Hematopoietic multipotent progenitor cell treated with erythropoietin and hydrocortisone succinate and interleukin-3 and kit ligand, for 17 days (in vitro differentiated cells): ENCODE results near the gene COL24A1.

ENCODE experiments used
- DNase-seq: peaks from one replicate; pipeline ENCODE4 v3.0.0-alpha.2; 2015; ENCODE audit warnings: low spot score

COL24A1 gene

DNA sequence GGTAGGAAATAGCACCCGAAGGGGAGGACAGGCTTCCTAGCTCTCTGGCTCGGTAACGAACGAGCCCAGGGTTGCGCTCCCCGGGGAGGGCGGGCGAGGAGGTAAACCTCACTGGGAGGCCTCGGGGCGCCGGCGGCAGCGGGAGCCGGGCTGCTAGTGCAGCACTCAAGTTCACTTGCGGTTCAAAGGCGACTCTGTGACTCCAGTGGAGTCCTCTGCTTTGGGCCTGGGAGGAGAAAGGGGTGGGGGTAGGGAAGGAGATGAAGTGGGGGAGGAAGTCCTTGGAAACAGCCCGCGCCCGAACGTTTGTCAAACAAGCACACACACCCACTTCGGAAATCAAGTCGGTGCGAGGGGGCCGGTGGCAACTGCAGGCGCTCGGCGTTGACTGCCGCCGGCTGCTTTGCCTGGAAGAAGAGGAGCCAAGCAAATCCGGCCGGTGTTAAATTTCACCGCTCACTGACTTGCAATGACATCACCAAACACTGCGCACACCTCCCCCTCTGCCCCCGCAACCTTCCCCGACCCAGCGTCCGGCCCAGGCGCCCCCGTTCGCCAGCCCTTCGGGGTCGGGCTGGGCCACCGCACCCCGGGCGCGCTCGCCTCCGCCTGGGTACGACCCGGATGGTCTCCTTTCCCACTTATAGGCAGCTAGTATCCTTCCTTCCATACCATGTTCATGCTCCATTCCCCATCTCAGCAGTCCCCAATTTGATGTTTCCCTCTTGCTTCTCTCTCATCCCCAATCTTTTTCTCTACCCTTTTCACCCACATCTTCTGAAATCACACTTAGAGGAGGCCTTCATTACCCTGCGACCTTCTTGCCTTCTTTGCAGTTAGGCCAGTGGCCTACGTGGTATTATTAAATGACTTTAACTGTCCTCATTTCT, at the start of gene COL24A1:
TSS of gene COL24A1 (minus strand) at position 207 of the 890 bp plus-strand sequence. CDS start 376 bp downstream, outside the sequence.
- DNase-seq, result no peak

DNA sequence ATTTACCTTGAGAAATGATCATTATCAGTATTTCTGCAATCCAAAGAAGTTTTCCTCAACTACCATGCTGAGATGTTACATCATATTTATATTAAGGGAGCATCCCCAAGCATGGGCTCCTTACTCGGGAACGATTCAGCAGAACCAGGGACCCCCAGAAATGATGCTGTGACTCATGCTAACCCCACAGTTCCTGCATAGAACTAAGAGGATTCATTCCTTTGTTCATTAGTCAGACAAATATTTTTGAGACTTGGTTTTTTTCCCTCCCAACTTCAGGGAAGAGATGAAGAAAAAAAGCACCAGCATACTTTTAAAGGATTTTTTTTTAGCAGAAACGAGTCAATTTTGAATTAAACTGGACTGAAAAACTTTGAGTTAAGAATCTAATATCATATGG, 49.2 kb upstream of the COL24A1 start:
- DNase-seq, result no peak

DNA sequence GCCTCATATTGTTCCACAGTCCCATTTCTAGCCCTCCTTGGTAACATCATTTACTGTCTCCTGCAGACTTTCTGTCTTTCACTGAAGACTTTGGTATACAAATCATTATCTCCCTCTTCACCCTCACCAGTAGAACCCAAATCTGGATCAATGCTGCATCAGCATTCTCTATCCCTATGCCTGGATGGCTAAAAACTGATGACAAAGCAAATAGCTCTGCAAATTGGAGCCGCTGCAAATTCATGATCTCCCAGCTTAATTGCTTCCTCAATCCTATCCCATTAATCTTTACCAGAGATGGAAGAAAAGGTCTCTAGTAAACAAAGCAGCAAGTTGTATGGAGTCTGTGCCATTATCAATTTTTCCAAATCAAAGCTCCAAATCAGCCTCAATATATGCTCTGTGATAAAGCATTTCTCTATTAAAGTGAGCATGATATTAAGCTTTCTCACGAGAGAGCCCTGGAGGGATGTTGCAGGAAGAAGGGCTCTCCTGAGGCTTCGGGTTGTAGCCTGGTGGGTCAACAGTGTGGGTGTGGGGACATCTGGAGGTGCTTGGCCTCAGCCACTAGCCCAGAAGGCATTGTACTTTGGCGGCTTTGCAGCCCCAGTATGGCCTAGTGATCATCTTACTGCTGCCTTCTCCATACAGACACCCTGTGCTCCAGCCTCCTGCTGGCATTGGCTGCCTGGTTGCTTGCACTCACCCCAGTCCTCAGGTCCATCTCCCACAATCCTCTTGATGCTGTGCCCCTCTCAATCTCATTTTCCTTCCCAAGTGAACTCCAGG, 46.2 kb upstream of the COL24A1 start:
- DNase-seq, result no peak

DNA sequence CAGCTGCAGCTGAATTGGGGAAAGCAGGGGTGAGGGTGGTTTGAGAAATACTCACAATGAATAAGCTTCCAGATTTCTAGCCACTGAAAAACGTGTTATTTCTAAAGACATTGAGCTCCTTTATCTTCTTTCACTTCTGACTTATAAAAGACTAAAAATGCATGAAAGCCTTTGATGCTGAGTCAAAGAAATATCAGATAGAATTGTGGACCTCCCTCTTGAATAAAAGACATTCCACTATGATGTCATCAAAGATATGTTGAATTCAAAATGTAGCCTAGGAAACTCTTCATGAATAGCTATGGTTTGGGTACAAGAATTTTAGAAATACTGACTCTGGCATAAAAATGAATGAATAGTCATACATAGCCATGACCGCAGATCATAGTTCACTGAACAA, 44.7 kb upstream of the COL24A1 start:
- DNase-seq, result no peak

DNA sequence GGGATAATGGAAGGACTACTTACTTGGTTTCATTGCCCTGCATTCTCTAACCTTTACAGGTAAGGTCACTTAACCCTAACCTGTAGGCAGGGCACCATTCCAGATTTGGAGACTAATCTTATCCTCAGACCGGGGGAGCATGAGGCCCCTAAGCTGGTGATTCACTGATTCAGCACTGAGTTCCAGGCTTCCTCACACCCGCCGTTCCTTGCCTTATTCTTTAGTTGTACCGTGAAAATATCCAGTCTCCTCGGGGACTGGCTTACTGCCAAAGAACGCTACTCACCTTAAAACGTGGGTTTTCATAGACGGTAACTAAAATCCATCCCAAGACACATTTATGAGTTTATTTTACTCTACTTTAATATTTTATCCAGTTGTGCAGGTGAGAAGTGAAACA, 44.3 kb upstream of the COL24A1 start:
- DNase-seq, result no peak

DNA sequence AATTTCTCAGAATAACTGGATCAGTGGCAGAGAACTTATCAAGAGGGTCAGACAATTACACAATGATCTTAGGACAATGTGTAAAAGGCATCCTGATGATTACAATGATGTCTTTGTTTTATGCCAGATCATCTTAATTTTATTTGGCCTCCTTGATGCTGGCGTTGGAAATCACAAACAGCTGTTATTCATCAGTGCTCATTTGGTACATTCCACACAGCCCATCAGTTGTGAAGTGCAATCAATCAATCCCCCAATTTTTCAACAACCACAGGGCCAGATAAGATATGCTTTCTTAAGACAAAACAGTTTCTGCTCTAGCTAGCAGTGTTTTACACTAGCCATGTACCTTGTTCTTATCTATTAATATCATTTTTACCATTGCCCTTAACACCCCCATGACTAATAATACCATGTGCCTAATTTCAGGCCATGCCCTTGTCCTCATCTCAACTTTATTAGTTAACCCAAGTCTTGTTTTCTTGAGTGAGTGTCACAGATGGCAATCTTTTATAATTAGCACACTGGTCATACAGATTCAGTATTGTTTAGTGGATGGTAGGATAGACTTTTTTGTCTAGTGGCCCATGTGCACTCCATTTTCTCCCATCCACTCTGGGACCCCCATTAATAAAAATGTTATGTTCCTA, 40.8 kb upstream of the COL24A1 start:
- no peak for DNase-seq

DNA sequence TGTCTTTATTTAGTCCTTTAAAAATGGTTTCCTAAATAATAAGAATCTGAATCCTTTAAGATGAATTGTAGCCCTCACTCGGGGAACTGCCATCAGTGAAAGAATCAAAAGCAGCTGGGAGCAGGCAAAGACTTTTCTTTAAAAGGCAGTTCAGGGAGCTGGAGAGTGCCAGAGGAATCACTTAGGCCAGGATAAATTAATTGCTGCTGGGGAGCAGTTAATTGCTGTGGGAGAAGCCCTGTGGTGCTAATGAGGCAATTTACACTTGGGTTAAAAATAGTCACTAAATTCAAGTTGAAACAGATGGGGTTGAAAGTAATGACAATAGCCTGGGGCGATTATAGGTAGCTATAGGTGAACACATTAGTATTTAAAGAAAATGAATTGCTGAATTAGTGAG, 38.7 kb upstream of the COL24A1 start:
- DNase-seq, result no peak

- no peak for DNase-seq
These were observed 38.0 kb upstream of the COL24A1 start for GRCh38 chr1:86194491-86195034.

DNA sequence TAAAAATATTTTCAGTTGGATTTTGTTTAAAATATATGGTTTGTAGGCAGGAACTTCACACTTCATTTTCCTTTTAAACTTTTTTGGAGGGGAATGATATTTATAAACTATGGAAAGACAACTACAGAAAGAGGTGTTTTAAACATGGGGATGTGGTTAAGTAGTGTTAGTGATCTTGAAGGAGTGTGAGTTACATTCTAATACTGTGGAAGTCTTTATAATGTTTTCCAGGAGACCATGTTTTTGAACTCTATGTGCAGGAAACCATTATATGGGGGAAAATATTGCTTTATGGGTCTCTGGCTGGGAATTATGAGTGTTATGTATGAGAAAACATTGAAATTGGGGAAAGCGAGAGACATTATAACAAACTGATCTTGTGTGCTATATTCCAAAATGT, 35.8 kb upstream of the COL24A1 start:
- no peak for DNase-seq

- no peak for DNase-seq
These were observed 35.4 kb upstream of the COL24A1 start for GRCh38 chr1:86191958-86192357.

DNA sequence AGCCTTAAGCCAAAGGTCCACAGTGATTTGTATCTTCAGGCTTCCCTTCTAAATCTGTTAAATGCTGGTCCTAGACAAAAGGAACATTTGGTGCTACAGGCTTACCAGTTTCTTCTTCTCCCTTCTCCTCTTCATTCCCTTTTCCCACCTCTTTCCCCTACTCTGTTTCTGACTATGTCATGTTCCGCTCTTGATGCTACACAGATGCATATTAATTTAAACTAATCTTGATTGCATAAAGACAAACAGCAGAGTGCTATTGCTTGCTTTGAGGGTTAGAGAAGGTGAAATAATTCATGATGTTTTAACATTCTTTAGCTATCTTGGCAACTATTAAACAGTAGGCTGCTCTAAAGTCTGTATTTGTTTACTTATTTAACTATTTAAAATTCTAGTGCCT, 34.3 kb upstream of the COL24A1 start:
- DNase-seq, result no peak

- no peak for DNase-seq
These were observed 27.9 kb upstream of the COL24A1 start for GRCh38 chr1:86184426-86184825.

- DNase-seq, result no peak
These were observed 27.2 kb upstream of the COL24A1 start for GRCh38 chr1:86183810-86184209.

GRCh38 chr1:86176226-86176625, 19.7 kb upstream of the COL24A1 start:
- no peak for DNase-seq

GRCh38 chr1:86175756-86176155, 19.2 kb upstream of the COL24A1 start:
- no peak for DNase-seq

DNA sequence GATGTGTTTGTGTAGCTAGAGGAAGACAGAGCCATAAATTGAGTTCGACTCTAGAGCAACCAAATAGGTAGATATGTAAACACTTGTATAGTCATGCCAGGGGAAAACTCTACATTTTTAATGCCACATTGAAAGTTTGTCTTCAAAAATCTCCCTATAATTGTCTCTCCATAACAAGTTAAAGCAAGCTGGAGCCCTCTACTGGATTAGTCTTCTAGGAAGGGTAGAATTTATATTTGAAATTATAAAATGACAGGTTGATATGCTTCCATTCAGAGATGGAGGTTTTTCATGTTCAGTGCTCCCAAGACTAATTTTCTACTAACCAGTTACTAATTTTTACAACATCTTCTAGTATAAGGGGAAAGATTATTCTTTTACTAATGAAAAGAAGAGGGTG, 13.1 kb upstream of the COL24A1 start:
- no peak for DNase-seq

GRCh38 chr1:86159800-86160199, 3.2 kb upstream of the COL24A1 start:
- DNase-seq, result no peak

DNA sequence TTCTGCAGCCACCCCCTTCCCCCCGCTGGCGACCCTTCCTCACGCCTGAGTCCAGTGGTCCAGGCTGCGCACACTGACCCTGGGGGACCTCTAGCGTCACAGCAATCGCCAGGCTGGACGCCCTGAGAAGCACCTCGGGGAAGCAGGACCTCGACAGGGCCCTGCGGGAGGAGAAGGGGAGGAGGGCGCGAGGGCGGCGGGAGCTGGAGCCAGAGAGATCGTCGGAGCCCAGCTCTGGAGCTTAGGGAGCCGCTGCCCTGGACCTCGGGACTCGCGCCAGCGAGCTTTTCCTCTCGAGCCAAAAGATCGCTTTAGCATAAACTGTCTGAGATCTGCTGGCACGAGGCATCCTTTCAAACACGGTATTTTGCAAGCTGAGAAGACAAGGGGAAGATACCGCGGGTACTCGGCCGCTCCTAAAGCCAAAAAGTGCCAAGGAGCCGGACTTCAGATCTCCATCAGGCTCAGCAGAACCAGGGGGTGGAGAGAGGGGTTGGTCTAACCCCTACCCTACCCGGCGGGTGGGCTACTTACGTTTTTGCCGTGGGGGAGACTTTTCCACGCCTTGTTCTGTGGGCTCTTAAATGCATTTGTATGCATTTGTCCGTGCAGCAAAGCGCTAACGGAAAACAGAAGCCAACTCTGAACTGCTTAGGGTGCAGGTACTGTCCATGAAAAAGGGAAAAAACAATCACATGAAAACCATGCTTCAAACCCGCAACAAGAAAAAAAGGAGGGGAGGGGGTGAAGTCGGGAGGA, 586 bp downstream of the COL24A1 start:
- DNase-seq, result no peak

GRCh38 chr1:86155051-86155806, 1.3 kb downstream of the COL24A1 start:
- no peak for DNase-seq

GRCh38 chr1:86154571-86155050, 2.0 kb downstream of the COL24A1 start:
- no peak for DNase-seq

GRCh38 chr1:86153836-86154235, 2.7 kb downstream of the COL24A1 start:
- no peak for DNase-seq
